B cell (primary cell): Measurements from ENCODE around the gene COQ3. TPM values are rescaled to one million over a fixed set of nuclear protein-coding genes. Genes with fewer than 3 reads are reported as not detected.

ENCODE experiments used
- ATAC-seq: fragments of 200-7000 bp; cut with Tn5 transposase; one replicate; pipeline ENCODE4 v1.10.0; 2021; ENCODE audit warnings: low read depth, mild to moderate bottlenecking, moderate number of reproducible peaks, moderate library complexity
- CTCF ChIA-PET: fragments of 350-600 bp; sonication (Branson Sonifier 250); formaldehyde crosslinking; loops from one replicate; lab custom pipeline; 2021; ENCODE audit warnings: antibody characterized with exemption, inconsistent platforms; lab: Charles Lee
- POLR2A ChIA-PET: fragments of 350-600 bp; sonication (Branson Sonifier 250); formaldehyde crosslinking; loops from one replicate; lab custom pipeline; 2021; ENCODE audit warnings: antibody characterized with exemption; lab: Charles Lee
- DNase-seq: peaks from one replicate; pipeline ENCODE4 v3.0.0; 2013
- H2AFZ ChIP-seq: 2 replicates; pipeline ENCODE4 v1.6.1; 2012; ENCODE audit warnings: mild to moderate bottlenecking, low read depth, low read length; ENCODE audit not compliant: insufficient read depth, poor library complexity, severe bottlenecking
- H3K27ac ChIP-seq, 2 donors: 1 replicate in 1 of 2; 2 replicates in 1 of 2; pipeline ENCODE4 v1.5.1; 2012 to 2013; ENCODE audit warnings: low read length in 2 of 2, mild to moderate bottlenecking in 2 of 2, moderate library complexity in 1 of 2
- H3K27me3 ChIP-seq, 4 experiments: fragments of 200-600 bp in 1 of 4; sonication (generic) in 1 of 4; replicated peaks in 1 of 4; 1 replicate in 2 of 4; 2 replicates in 2 of 4; pipeline versions ENCODE4 v1.6.1 to v1.7.0; 2013 to 2016; ENCODE audit warnings: low read length in 3 of 4, mild to moderate bottlenecking in 2 of 4, mixed read lengths in 1 of 4, moderate library complexity in 1 of 4; ENCODE audit not compliant: insufficient read depth in 4 of 4, control insufficient read depth in 3 of 4; ENCODE audit errors: control extremely low read depth in 1 of 4
- H3K36me3 ChIP-seq, 2 experiments: replicated peaks in 1 of 2; 1 replicate in 1 of 2; 2 replicates in 1 of 2; pipeline versions ENCODE4 v1.6.1 to v1.7.1; 2013; ENCODE audit warnings: low read length in 1 of 2; ENCODE audit not compliant: insufficient read depth in 2 of 2, control insufficient read depth in 1 of 2; ENCODE audit errors: control extremely low read depth in 1 of 2, extremely low read depth in 1 of 2
- H3K4me1 ChIP-seq, 2 donors: fragments of 200-600 bp in 1 of 2; sonication (generic) in 1 of 2; 1 replicate in 1 of 2; 2 replicates in 1 of 2; pipeline versions ENCODE4 v1.5.1 to v1.6.1; 2013 to 2017; ENCODE audit warnings: low read length in 2 of 2; ENCODE audit not compliant: control insufficient read depth in 2 of 2, insufficient read depth in 2 of 2
- H3K4me2 ChIP-seq: replicated peaks from 2 replicates; pipeline ENCODE3; 2012; ENCODE audit warnings: mild to moderate bottlenecking, low read depth, low read length; ENCODE audit not compliant: poor library complexity, severe bottlenecking
- H3K4me3 ChIP-seq, 5 experiments: fragments of 200-600 bp in 1 of 5; sonication (generic) in 1 of 5; 1 replicate in 3 of 5; 2 replicates in 2 of 5; pipeline versions ENCODE4 v1.5.1 to v1.7.0; 2011 to 2016; ENCODE audit warnings: low read length in 4 of 5, mild to moderate bottlenecking in 4 of 5, low read depth in 2 of 5, control low read depth in 1 of 5, moderate library complexity in 1 of 5; ENCODE audit not compliant: insufficient read depth in 1 of 5; ENCODE audit errors: control extremely low read depth in 1 of 5, extremely low read depth in 1 of 5
- H3K79me2 ChIP-seq: fragments of 200-600 bp; sonication (generic); one replicate; pipeline ENCODE4 v1.6.0; 2016; ENCODE audit warnings: low read length; ENCODE audit not compliant: control insufficient read depth, insufficient read depth
- H3K9ac ChIP-seq: fragments of 200-600 bp; sonication (generic); 2 replicates; pipeline ENCODE4 v1.6.1; 2017; ENCODE audit warnings: mild to moderate bottlenecking, low read length, moderate library complexity
- H3K9me3 ChIP-seq, 3 donors: one replicate each; pipeline versions ENCODE4 v1.6.1 to v1.7.1; 2013; ENCODE audit warnings: low read length in 2 of 3; ENCODE audit not compliant: control insufficient read depth in 2 of 3, insufficient read depth in 1 of 3; ENCODE audit errors: control extremely low read depth in 1 of 3
- H4K20me1 ChIP-seq: 2 replicates; pipeline ENCODE4 v1.6.0; 2012; ENCODE audit warnings: mild to moderate bottlenecking, low read length; ENCODE audit not compliant: insufficient read depth, control insufficient read depth, poor library complexity, severe bottlenecking
- H3K27ac Mint-ChIP-seq: one replicate; pipeline ENCODE4 v1.8.0; 2021; ENCODE audit warnings: mixed read lengths
- H3K27me3 Mint-ChIP-seq: one replicate; pipeline ENCODE4 v1.8.0; 2021; ENCODE audit warnings: mixed read lengths
- H3K4me1 Mint-ChIP-seq: one replicate; pipeline ENCODE4 v1.8.0; 2021; ENCODE audit warnings: mixed read lengths
- H3K4me3 Mint-ChIP-seq: one replicate; pipeline ENCODE4 v1.8.0; 2021; ENCODE audit warnings: mixed read lengths
- H3K9me3 Mint-ChIP-seq: one replicate; pipeline ENCODE4 v1.8.0; 2022; ENCODE audit warnings: mixed read lengths; ENCODE audit not compliant: insufficient read depth
- EZH2 ChIP-seq: IDR thresholded peaks from 2 replicates; pipeline ENCODE4 v1.6.1; 2012; ENCODE audit warnings: borderline replicate concordance, low read depth, mild to moderate bottlenecking, moderate library complexity, low read length; ENCODE audit not compliant: insufficient read depth, poor library complexity, severe bottlenecking
- WGBS: methylation state at CpG from one replicate; pipeline ENCODE4 v1.1.5; 2013; ENCODE audit warnings: missing lambda C conversion rate; ENCODE audit not compliant: insufficient coverage; 5-methylcytosine and 5-hydroxymethylcytosine counted together
- intact Hi-C: fragments of 100-400 bp; cut with micrococcal nuclease; formaldehyde crosslinking; loops from one replicate; pipeline ENCODE4 v1.10.0; 2022
- polyA minus RNA-seq: library from RNA; depleted of rRNA, polyadenylated mRNA; stranded (reverse); fragments of >200 nt; gene quantifications from 2 replicates; pipeline ENCODE4 v1.2.3, GENCODE V29; 2012
- polyA plus RNA-seq: library from polyadenylated mRNA; depleted of rRNA; stranded (reverse); fragments of >200 nt; gene quantifications from 2 replicates; pipeline ENCODE4 v1.2.3, GENCODE V29; 2012
- total RNA-seq, 2 donors: library from RNA; stranded (reverse); fragments of 120-200 nt in 1 of 2; gene quantifications; 1 replicate in 1 of 2; 2 replicates in 1 of 2; pipeline versions ENCODE4 v1.2.3 to v1.2.4, GENCODE V29; 2013 to 2022
- TF ChIP-seq, protein P1 (sequence below): fragments of 200-600 bp; IDR thresholded peaks from one replicate; pipeline ENCODE4 v1.8.0; 2022; ENCODE audit warnings: antibody characterized with exemption, mild to moderate bottlenecking

Gene COQ3, protein sequence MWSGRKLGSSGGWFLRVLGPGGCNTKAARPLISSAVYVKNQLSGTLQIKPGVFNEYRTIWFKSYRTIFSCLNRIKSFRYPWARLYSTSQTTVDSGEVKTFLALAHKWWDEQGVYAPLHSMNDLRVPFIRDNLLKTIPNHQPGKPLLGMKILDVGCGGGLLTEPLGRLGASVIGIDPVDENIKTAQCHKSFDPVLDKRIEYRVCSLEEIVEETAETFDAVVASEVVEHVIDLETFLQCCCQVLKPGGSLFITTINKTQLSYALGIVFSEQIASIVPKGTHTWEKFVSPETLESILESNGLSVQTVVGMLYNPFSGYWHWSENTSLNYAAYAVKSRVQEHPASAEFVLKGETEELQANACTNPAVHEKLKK
- 3.1 and 3.9 TPM in 2 replicates for total RNA-seq
- 3.4 TPM for total RNA-seq (2013)
- 2.3 and 2.9 TPM in 2 replicates for polyA plus RNA-seq
- polyA minus RNA-seq: 0.36 and 1.2 TPM in 2 replicates

DNA sequence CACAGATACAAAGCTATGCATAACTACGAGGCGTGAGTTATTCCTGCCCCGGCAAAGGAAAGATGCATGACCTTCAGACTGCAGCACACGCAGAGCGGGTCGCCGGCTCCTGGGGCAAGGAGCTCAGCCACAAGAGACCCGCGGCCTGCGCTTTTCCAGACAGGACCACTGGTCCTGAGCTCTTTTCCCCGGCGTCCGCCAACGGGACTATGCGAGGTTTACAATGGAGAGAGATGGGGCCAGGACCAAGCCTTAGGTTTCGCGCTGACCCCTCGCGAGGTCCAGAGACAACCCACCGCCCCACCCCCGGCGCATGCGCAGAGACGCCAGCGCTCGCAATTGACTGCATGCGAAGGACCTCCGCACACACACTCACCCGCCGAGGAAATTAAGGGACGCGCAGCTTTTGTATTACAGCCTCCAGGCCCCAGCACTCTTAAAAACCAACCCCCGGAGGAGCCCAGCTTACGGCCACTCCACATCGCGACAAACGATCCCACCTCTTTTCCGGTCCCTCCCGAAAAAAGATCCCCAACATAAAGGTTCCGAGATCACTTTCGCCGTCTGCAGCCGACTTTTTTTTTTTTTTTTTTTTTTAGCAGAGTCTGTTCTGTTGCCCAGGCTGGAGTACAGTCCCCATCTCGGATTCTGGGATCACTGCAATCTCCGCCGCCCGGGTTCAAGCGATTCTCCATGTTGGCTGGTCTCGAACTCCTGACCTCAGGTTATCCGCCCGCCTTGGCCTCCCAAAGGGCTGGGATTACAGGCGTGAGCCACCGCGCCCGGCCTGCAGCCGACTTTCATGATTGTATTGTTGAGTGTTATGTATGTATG, at the start of gene COQ3:
Gene COQ3, minus strand, starts transcription at position 498 of the 834 bp plus-strand sequence. Its CDS starts 16 bp downstream, at position 482.
- H3K27ac Mint-ChIP-seq: peak within 1 kb of the TSS; percentile 89

More for the DNA sequence above, at the start of gene COQ3:
- TF ChIP-seq, protein P1, sequence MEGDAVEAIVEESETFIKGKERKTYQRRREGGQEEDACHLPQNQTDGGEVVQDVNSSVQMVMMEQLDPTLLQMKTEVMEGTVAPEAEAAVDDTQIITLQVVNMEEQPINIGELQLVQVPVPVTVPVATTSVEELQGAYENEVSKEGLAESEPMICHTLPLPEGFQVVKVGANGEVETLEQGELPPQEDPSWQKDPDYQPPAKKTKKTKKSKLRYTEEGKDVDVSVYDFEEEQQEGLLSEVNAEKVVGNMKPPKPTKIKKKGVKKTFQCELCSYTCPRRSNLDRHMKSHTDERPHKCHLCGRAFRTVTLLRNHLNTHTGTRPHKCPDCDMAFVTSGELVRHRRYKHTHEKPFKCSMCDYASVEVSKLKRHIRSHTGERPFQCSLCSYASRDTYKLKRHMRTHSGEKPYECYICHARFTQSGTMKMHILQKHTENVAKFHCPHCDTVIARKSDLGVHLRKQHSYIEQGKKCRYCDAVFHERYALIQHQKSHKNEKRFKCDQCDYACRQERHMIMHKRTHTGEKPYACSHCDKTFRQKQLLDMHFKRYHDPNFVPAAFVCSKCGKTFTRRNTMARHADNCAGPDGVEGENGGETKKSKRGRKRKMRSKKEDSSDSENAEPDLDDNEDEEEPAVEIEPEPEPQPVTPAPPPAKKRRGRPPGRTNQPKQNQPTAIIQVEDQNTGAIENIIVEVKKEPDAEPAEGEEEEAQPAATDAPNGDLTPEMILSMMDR: no peak
- no peak for TF ChIP-seq EZH2
- Histone ChIP-seq H3K27me3 (no peaks in the 10 kb centered on the region), H3K9ac (peak within 1 kb of the TSS; percentile 88), H2AFZ (peak within 1 kb of the TSS; percentile 96), H3K36me3 (peaks cover 0 to 2% of the 10 kb centered on the region in 2 experiments), H3K27ac (peak within 1 kb of the TSS; percentile 49 to 74), H3K9me3 (no peaks in the 10 kb centered on the region), H3K4me2 (peak within 1 kb of the TSS; percentile 78), H4K20me1 (no peaks in the 10 kb centered on the region), H3K79me2 (no peaks in the 10 kb centered on the region), H3K4me1 (peaks cover 5 to 12% of the 10 kb centered on the region in 2 donors), H3K4me3 (peak within 1 kb of the TSS; percentile 57 to 94 (median 81))
- Mint-ChIP-seq H3K4me3 (peak within 1 kb of the TSS; percentile 95), H3K9me3 (no peaks in the 10 kb centered on the region), H3K27me3 (no peaks in the 10 kb centered on the region), H3K4me1 (peaks cover 15% of the 10 kb centered on the region)
- POLR2A ChIA-PET: interaction anchor here (0.7 to 0.9 kb wide), 2 partner anchors 25 to 1256 kb away, joined by 3 read pairs; no protein-coding TSS in a partner anchor
- DNase-seq: peak; percentile 80
- WGBS: 2% methylated on average over 47 of the region's 56 CpGs
- CTCF ChIA-PET: interaction anchor here (0.8 to 1.3 kb wide), 3 partner anchors 25 to 64 kb away, joined by 3 to 6 read pairs (median 6); no protein-coding TSS in a partner anchor
- intact Hi-C loops: loop anchor here (1.0 kb wide), 1 partner anchor 31 kb away; the partner anchor contains the start of gene PNISR
- peak; percentile 80 for ATAC-seq
